Measurements from ENCODE around the gene TEX53. TPM values are rescaled to one million over a fixed set of nuclear protein-coding genes. Genes with fewer than 3 reads are reported as not detected.
A peak's percentile ranks its signal among the peaks of the same experiment; 100 is the strongest.

Gene TEX53
- total and polyA plus RNA-seq, 2 of the 8 experiments (the other 6 are each of a cell fraction or from before 2014, with no cell fraction given) = not detected

- Histone ChIP-seq H2BK120ac (replicated peaks; ENCODE audit: low read depth, low read length) (no peak overlapping the region), H3K27me3 (replicated peaks in 1 of 4; ENCODE audit: control insufficient read depth in 3 of 4, extremely low read depth in 1 of 4, insufficient read depth in 3 of 4, low read length in 3 of 4) (peaks cover 0 to 13% (median 7%) of the 10 kb centered on the region in 4 experiments; a peak in 5 of 7 replicates), H3K18ac (ENCODE audit: extremely low read depth, low read length) (peak overlapping the region; percentile 34; the same call in 1 of the 2 replicates), H2BK15ac (ENCODE audit: low read length) (no peak overlapping the region), H4K5ac (ENCODE audit: insufficient read length, low read depth, low read length) (no peak overlapping the region), H4K8ac (ENCODE audit: extremely low read depth, insufficient read depth, low read length) (no peak overlapping the region), H3K27ac (ENCODE audit: low read depth, low read length) (no peak overlapping the region), H3K4me1 (replicated peaks in 1 of 4; ENCODE audit: control insufficient read depth in 3 of 4, insufficient read depth in 4 of 4, low read length in 3 of 4) (peaks cover 11 to 21% (median 15%) of the 10 kb centered on the region in 4 experiments), H3K36me3 (ENCODE audit: control insufficient read depth in 2 of 4, insufficient read depth in 4 of 4, low read length in 3 of 4) (no peaks in the 10 kb centered on the region), H2AK5ac (ENCODE audit: low read depth, low read length) (no peak overlapping the region; the same call in 1 of the 2 replicates), H4K20me1 (replicated peaks in 1 of 2; ENCODE audit: control insufficient read depth in 1 of 2, insufficient read depth in 2 of 2, low read length in 2 of 2) (no peaks in the 10 kb centered on the region), H3K14ac (ENCODE audit: insufficient read length) (no peak overlapping the region), H3K9me3 (ENCODE audit: insufficient read depth in 2 of 2, low read depth in 1 of 2, low read length in 1 of 2) (no peaks in the 10 kb centered on the region), H3K23me2 (ENCODE audit: low read depth, low read length) (peaks cover 3% of the 10 kb centered on the region; the same call in 1 of the 2 replicates), H3K56ac (replicated peaks; ENCODE audit: insufficient read length, low read depth, low read length) (no peak overlapping the region), H3K9ac (replicated peaks in 1 of 4; ENCODE audit: extremely low read depth in 1 of 4, low read depth in 3 of 4, low read length in 3 of 4) (no peak overlapping the region; a peak in 1 of 7 replicates), H3K4me3 (ENCODE audit: extremely low read depth in 1 of 4, insufficient read depth in 2 of 4, low read depth in 3 of 4, low read length in 4 of 4) (peak overlapping the region in 2 of 4 experiments; percentile 38 to 78; a peak in 3 of 8 replicates), H3K4ac (replicated peaks; ENCODE audit: insufficient read length, low read depth, low read length) (no peak overlapping the region), H3K4me2 (ENCODE audit: insufficient read depth in 1 of 2, low read depth in 2 of 2, low read length in 2 of 2) (peak overlapping the region; percentile 60 to 81), H3K79me1 (ENCODE audit: low read depth, low read length) (no peaks in the 10 kb centered on the region; the same call in 1 of the 2 replicates), H2BK12ac (ENCODE audit: low read depth, low read length) (peak overlapping the region; percentile 35; the same call in 1 of the 2 replicates), H4K91ac (replicated peaks; ENCODE audit: insufficient read length, low read length) (peak overlapping the region; percentile 4), H2AFZ (ENCODE audit: low read length) (no peak overlapping the region), H3K79me2 (ENCODE audit: control insufficient read depth in 1 of 2, insufficient read depth in 2 of 2, low read length in 2 of 2) (peaks cover 0 to 7% of the 10 kb centered on the region in 2 experiments; a peak in 1 of 4 replicates), H2BK20ac (ENCODE audit: low read length) (peak overlapping the region; percentile 36; the same call in 1 of the 2 replicates), H3K23ac (ENCODE audit: insufficient read length) (no peak overlapping the region), H2BK5ac (ENCODE audit: low read depth, low read length) (no peak overlapping the region; the same call in 1 of the 2 replicates)
- 79% methylated on average over 4 of the region's 4 CpGs; no CpG with 5 or more reads in 1 of the 2 experiments for WGBS, 2 experiments (ENCODE audit: extremely low coverage in 1 of 2, insufficient coverage in 1 of 2, insufficient read length in 1 of 2, insufficient replicate concordance in 2 of 2, low coverage in 1 of 2, low lambda C conversion rate in 2 of 2, missing lambda C conversion rate in 1 of 2)
- peak in 1 of 2 experiments; percentile 52 for DNase-seq (ENCODE audit: low read depth in 1 of 2, low spot score in 2 of 2)
- FAIRE-seq = no peak
- no peak for TF ChIP-seq CHD1 (IDR thresholded peaks at IDR 0.05; ENCODE audit: low read depth, low read length)
- TF ChIP-seq EP300 (IDR thresholded peaks at IDR 0.05; ENCODE audit: borderline replicate concordance in 1 of 2, low read depth in 2 of 2, low read length in 2 of 2) = no peak
- no peak for TF ChIP-seq JUND (IDR thresholded peaks at IDR 0.05; ENCODE audit: low read length)
- no peak for TF ChIP-seq HDAC2 (IDR thresholded peaks at IDR 0.05; ENCODE audit: borderline replicate concordance in 1 of 2, low read depth in 2 of 2, low read length in 2 of 2)
- no peak for TF ChIP-seq CBX8 (IDR thresholded peaks at IDR 0.05; ENCODE audit: borderline replicate concordance, low read depth, low read length)
- TF ChIP-seq, protein P1, sequence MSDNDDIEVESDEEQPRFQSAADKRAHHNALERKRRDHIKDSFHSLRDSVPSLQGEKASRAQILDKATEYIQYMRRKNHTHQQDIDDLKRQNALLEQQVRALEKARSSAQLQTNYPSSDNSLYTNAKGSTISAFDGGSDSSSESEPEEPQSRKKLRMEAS (IDR thresholded peaks at IDR 0.05) = no peak
- ChIA-PET POLR2A (ENCODE audit: partially characterized antibody) (interaction anchor here (0.6 to 16.2 kb wide), 11 partner anchors 18 to 1244 kb away, joined by 3 to 218 read pairs (median 3); partner anchors contain the start of gene ATP6V1G1), CTCF (ENCODE audit: partially characterized antibody) (interaction anchor here (0.7 to 2.7 kb wide), 9 partner anchors 12 to 72 kb away, joined by 3 to 13 read pairs (median 4); no protein-coding TSS in a partner anchor)
Observed at GRCh38 chr9:114612272-114612923, 45.2 kb downstream of the TEX53 start.

Data from H1 (cell line).